Heart right ventricle (tissue), 16 donors: ENCODE data around the gene COL21A1. TPM values are rescaled to one million over a fixed set of nuclear protein-coding genes. Genes with fewer than 3 reads are reported as not detected.

Experiments
- ATAC-seq, 8 donors: fragments of 200-7000 bp; cut with Tn5 transposase; one replicate each; pipeline ENCODE4 v1.9.1; 2020; ENCODE audit warnings: mild to moderate bottlenecking in 8 of 8, moderate library complexity in 8 of 8, moderate number of reproducible peaks in 1 of 8
- DNase-seq, 2 donors: peaks; one replicate each; pipeline ENCODE4 v3.0.0-alpha.2; 2020
- H3K27ac ChIP-seq, 10 donors: fragments of 200-600 bp; sonication (generic) in 2 of 10; one replicate each; pipeline versions ENCODE4 v1.5.0 to v1.8.0; 2020 to 2022; ENCODE audit warnings: mild to moderate bottlenecking in 3 of 10
- H3K27me3 ChIP-seq, 7 donors: fragments of 200-600 bp; one replicate each; pipeline ENCODE4 v1.8.0; 2021 to 2022; ENCODE audit warnings: mild to moderate bottlenecking in 2 of 7
- H3K36me3 ChIP-seq, 9 donors: fragments of 200-600 bp; sonication (generic) in 1 of 9; one replicate each; pipeline versions ENCODE4 v1.5.0 to v1.8.0; 2020 to 2022; ENCODE audit warnings: mild to moderate bottlenecking in 2 of 9
- H3K4me1 ChIP-seq, 9 donors: fragments of 200-600 bp; sonication (generic) in 1 of 9; one replicate each; pipeline versions ENCODE4 v1.5.0 to v1.8.0; 2020 to 2022; ENCODE audit warnings: mild to moderate bottlenecking in 4 of 9
- H3K4me3 ChIP-seq, 10 donors: fragments of 200-600 bp; sonication (generic) in 2 of 10; one replicate each; pipeline versions ENCODE4 v1.5.0 to v1.8.0; 2020 to 2022; ENCODE audit warnings: mild to moderate bottlenecking in 7 of 10, moderate library complexity in 2 of 10
- H3K9me3 ChIP-seq, 11 donors: fragments of 200-600 bp in 10 of 11; sonication (generic) in 2 of 11; one replicate each; pipeline versions ENCODE4 v1.5.0 to v1.8.0; 2013 to 2022; ENCODE audit warnings: mild to moderate bottlenecking in 2 of 11, control low read depth in 1 of 11, moderate library complexity in 1 of 11
- WGBS, 2 donors: extraction: QIAGEN DNeasy Blood & Tissue Kit; methylation state at CpG; one replicate each; pipeline ENCODE4 v1.1.7; 2013; ENCODE audit warnings: inconsistent platforms in 1 of 2; 5-methylcytosine and 5-hydroxymethylcytosine counted together
- intact Hi-C, 10 donors: fragments of 100-400 bp; cut with DNase I; formaldehyde crosslinking; loops; one replicate each; pipeline versions ENCODE4 v1.11.1 to v1.14.2; 2022
- polyA plus RNA-seq, 2 donors: library from polyadenylated mRNA; stranded (reverse); fragments of 200-250 nt; gene quantifications; one replicate each; pipeline ENCODE4 v1.2.3, GENCODE V29; 2013
- total RNA-seq, 10 donors: library from RNA; stranded (reverse); fragmentation: NEBNext Ultra II Directional in 3 of 10; extraction: Animal tissue kit (Norgen Biotek cat#: 25700) in 3 of 10; gene quantifications; one replicate each; pipeline versions ENCODE4 v1.2.1 to v1.2.4, GENCODE V29; 2021 to 2023
- TF ChIP-seq, protein P1 (sequence below), 9 donors: fragments of 200-600 bp; sonication (generic) in 2 of 9; IDR thresholded peaks; one replicate each; pipeline versions ENCODE4 v1.5.0 to v1.8.0; 2021 to 2022; ENCODE audit warnings: antibody characterized with exemption in 9 of 9, mild to moderate bottlenecking in 5 of 9, moderate library complexity in 1 of 9
- donor health status: Arrhythmogenic right ventricular cardiomyopathy.
- donor health status: ischemic (EF 13 %, LVEDD 7.1; RV severe dilation, severe dysfunction).
- donor health status: healthy with polysubstance abuse.
- donor health status: DM: no; HTN: yes; CAD: no.
- donor health status: DM: no; HTN: no; CAD: no.
- donor health status: ischemic (EF 25% LVEDD 6.9; RV normal size, moderate dysfunction).
- donor health status: ischemic (EF 25% LVEDD 5.7; RV mildly dilated, moderate dysfunction).
- donor health status: healthy.
- donor health status: DM: yes; HTN: yes; CAD: no.
- donor health status: Ischemic cardiomyopathy.
- donor health status: ischemic (EF 35%, LVEDD 5.7; RV mildly dilated, moderate dysfunction).
- donor health status: nonischemic (EF 11% LVEDD 7.7; RV severe dilation, severe dysfunction).
- donor health status: DM: yes; HTN: yes; CAD: no.
- donor health status: PGD.
- donor health status: ischemic (EF 29% LVEDD 5.4; RV normal size, mild dysfunction).
- donor health status: nonischemic (EF 23%, LVEDD 6.1; RV moderate dilation, normal function).

Gene COL21A1
- total and polyA plus RNA-seq, 12 donors = 11.0 to 171 (median 69.9) TPM

- peaks cover 0 to 2% (median 0%) of the 10 kb centered on the region in 9 donors for H3K36me3 ChIP-seq
- DNase-seq (no peak), ATAC-seq (no peak)
- H3K4me1 ChIP-seq = no peaks in the 10 kb centered on the region
- H3K27ac ChIP-seq = no peak overlapping the region
- intact Hi-C loops = no loop called here
- H3K4me3 ChIP-seq = no peak overlapping the region
- TF ChIP-seq, protein P1, sequence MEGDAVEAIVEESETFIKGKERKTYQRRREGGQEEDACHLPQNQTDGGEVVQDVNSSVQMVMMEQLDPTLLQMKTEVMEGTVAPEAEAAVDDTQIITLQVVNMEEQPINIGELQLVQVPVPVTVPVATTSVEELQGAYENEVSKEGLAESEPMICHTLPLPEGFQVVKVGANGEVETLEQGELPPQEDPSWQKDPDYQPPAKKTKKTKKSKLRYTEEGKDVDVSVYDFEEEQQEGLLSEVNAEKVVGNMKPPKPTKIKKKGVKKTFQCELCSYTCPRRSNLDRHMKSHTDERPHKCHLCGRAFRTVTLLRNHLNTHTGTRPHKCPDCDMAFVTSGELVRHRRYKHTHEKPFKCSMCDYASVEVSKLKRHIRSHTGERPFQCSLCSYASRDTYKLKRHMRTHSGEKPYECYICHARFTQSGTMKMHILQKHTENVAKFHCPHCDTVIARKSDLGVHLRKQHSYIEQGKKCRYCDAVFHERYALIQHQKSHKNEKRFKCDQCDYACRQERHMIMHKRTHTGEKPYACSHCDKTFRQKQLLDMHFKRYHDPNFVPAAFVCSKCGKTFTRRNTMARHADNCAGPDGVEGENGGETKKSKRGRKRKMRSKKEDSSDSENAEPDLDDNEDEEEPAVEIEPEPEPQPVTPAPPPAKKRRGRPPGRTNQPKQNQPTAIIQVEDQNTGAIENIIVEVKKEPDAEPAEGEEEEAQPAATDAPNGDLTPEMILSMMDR (IDR thresholded peaks at IDR 0.05) = no peak
- H3K27me3 ChIP-seq = no peaks in the 10 kb centered on the region
- peaks cover 0 to 32% (median 9%) of the 10 kb centered on the region in 11 donors for H3K9me3 ChIP-seq
These were observed 131.7 kb downstream of the COL21A1 start for GRCh38 chr6:56115715-56116114.

GRCh38 chr6:56109149-56109548, 138.2 kb downstream of the COL21A1 start:
- intact Hi-C loops = no loop called here
- Histone ChIP-seq H3K27ac (no peak overlapping the region), H3K27me3 (no peaks in the 10 kb centered on the region), H3K9me3 (peaks cover 0 to 15% (median 2%) of the 10 kb centered on the region in 11 donors), H3K4me3 (no peak overlapping the region), H3K36me3 (peaks cover 0 to 4% (median 0%) of the 10 kb centered on the region in 9 donors), H3K4me1 (no peaks in the 10 kb centered on the region)
- TF ChIP-seq, protein P1 (IDR thresholded peaks at IDR 0.05) = no peak
- DNase-seq = no peak
- no peak for ATAC-seq

DNA sequence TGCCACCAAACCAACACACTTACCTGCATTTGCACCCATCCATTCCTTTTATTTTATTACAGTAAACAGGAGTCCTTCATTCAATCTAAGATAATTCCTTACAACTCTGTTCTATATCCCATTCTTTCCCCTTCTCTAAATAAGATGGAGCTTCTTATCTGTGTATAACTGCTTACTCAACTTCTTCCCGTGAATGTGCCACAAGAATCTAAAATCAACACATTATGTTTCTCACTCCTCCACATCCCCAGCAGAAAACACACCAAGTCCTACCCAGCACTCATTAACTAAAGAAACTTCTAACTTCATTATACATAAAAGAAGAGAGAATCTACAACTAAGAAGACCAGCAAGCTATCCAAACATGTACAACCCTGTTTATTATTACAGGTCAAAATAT, 141.1 kb downstream of the COL21A1 start:
- TF ChIP-seq, protein P1 (IDR thresholded peaks at IDR 0.05) = no peak
- no peaks in the 10 kb centered on the region for H3K27me3 ChIP-seq
- 43 to 44% methylated on average over 1 of the region's 1 CpG for WGBS, 2 donors
- intact Hi-C loops = no loop called here
- DNase-seq (no peak), ATAC-seq (no peak)
- peaks cover 0 to 7% (median 0%) of the 10 kb centered on the region in 9 donors for H3K4me1 ChIP-seq
- H3K9me3 ChIP-seq = peaks cover 0 to 11% (median 0%) of the 10 kb centered on the region in 11 donors
- H3K27ac ChIP-seq = no peak overlapping the region
- peaks cover 0 to 4% (median 0%) of the 10 kb centered on the region in 9 donors for H3K36me3 ChIP-seq
- H3K4me3 ChIP-seq = no peak overlapping the region

GRCh38 chr6:56104591-56104990, 142.8 kb downstream of the COL21A1 start:
- intact Hi-C loops = no loop called here
- 69 to 79% methylated on average over 2 of the region's 2 CpGs for WGBS, 2 donors

More at GRCh38 chr6:56104591-56104990, 142.8 kb downstream of the COL21A1 start:
- Histone ChIP-seq H3K27ac (no peak overlapping the region), H3K4me3 (no peak overlapping the region), H3K9me3 (no peaks in the 10 kb centered on the region), H3K27me3 (no peaks in the 10 kb centered on the region), H3K4me1 (peaks cover 0 to 13% (median 0%) of the 10 kb centered on the region in 9 donors), H3K36me3 (no peaks in the 10 kb centered on the region)
- TF ChIP-seq, protein P1 (IDR thresholded peaks at IDR 0.05) = no peak
- DNase-seq (no peak), ATAC-seq (no peak)
